ENCODE measurements around the gene CREB3L2. TPM values are rescaled to one million over a fixed set of nuclear protein-coding genes. Genes with fewer than 3 reads are reported as not detected.

The CREB3L2 gene
- total and polyA plus RNA-seq, 2 of the 8 experiments (the other 6 are each of a cell fraction or from before 2014, with no cell fraction given): 14.4 to 48.3 TPM

GRCh38 chr7:137962875-137963507, 38.9 kb downstream of the CREB3L2 start:
- ChIA-PET POLR2A (ENCODE audit: partially characterized antibody) (interaction anchor here (1.3 kb wide), 1 partner anchor 30 kb away, joined by 3 read pairs; no protein-coding TSS in a partner anchor), CTCF (ENCODE audit: partially characterized antibody) (interaction anchor here (0.8 to 2.2 kb wide), 3 partner anchors 12 to 34 kb away, joined by 3 to 7 read pairs (median 3); no protein-coding TSS in a partner anchor)
- 91% methylated on average over 7 of the region's 7 CpGs; no CpG with 5 or more reads in 1 of the 2 experiments for WGBS, 2 experiments (ENCODE audit: extremely low coverage in 1 of 2, insufficient coverage in 1 of 2, insufficient read length in 1 of 2, insufficient replicate concordance in 2 of 2, low coverage in 1 of 2, low lambda C conversion rate in 2 of 2, missing lambda C conversion rate in 1 of 2)
- no peak for DNase-seq (ENCODE audit: low read depth in 1 of 2, low spot score in 2 of 2)
- Histone ChIP-seq H3K79me2 (ENCODE audit: control insufficient read depth in 1 of 2, insufficient read depth in 2 of 2, low read length in 2 of 2) (peaks cover 0 to 60% of the 10 kb centered on the region in 2 experiments; a peak in 2 of 4 replicates), H3K56ac (replicated peaks; ENCODE audit: insufficient read length, low read depth, low read length) (no peak overlapping the region), H2BK120ac (replicated peaks; ENCODE audit: low read depth, low read length) (no peak overlapping the region), H4K91ac (replicated peaks; ENCODE audit: insufficient read length, low read length) (no peak overlapping the region), H2BK5ac (ENCODE audit: low read depth, low read length) (no peak overlapping the region), H4K8ac (ENCODE audit: extremely low read depth, insufficient read depth, low read length) (no peak overlapping the region), H3K27ac (ENCODE audit: low read depth, low read length) (no peak overlapping the region), H3K27me3 (replicated peaks in 1 of 4; ENCODE audit: control insufficient read depth in 3 of 4, extremely low read depth in 1 of 4, insufficient read depth in 3 of 4, low read length in 3 of 4) (no peaks in the 10 kb centered on the region), H3K23me2 (ENCODE audit: low read depth, low read length) (no peaks in the 10 kb centered on the region), H2BK15ac (ENCODE audit: low read length) (no peak overlapping the region), H3K14ac (ENCODE audit: insufficient read length) (no peak overlapping the region), H3K9me3 (ENCODE audit: insufficient read depth in 2 of 2, low read depth in 1 of 2, low read length in 1 of 2) (no peaks in the 10 kb centered on the region), H2BK20ac (ENCODE audit: low read length) (no peak overlapping the region), H2BK12ac (ENCODE audit: low read depth, low read length) (no peak overlapping the region), H3K4me2 (ENCODE audit: insufficient read depth in 1 of 2, low read depth in 2 of 2, low read length in 2 of 2) (no peak overlapping the region), H3K18ac (ENCODE audit: extremely low read depth, low read length) (no peak overlapping the region), H3K79me1 (ENCODE audit: low read depth, low read length) (peaks cover 10% of the 10 kb centered on the region), H3K9ac (replicated peaks in 1 of 4; ENCODE audit: extremely low read depth in 1 of 4, low read depth in 3 of 4, low read length in 3 of 4) (no peak overlapping the region), H3K36me3 (ENCODE audit: control insufficient read depth in 2 of 4, insufficient read depth in 4 of 4, low read length in 3 of 4) (no peaks in the 10 kb centered on the region), H4K20me1 (replicated peaks in 1 of 2; ENCODE audit: control insufficient read depth in 1 of 2, insufficient read depth in 2 of 2, low read length in 2 of 2) (no peaks in the 10 kb centered on the region), H3K4me1 (replicated peaks in 1 of 4; ENCODE audit: control insufficient read depth in 3 of 4, insufficient read depth in 4 of 4, low read length in 3 of 4) (peaks cover 0 to 5% (median 4%) of the 10 kb centered on the region in 4 experiments; a peak in 3 of 7 replicates), H2AFZ (ENCODE audit: low read length) (no peak overlapping the region), H2AK5ac (ENCODE audit: low read depth, low read length) (no peak overlapping the region), H4K5ac (ENCODE audit: insufficient read length, low read depth, low read length) (no peak overlapping the region), H3K4me3 (ENCODE audit: extremely low read depth in 1 of 4, insufficient read depth in 2 of 4, low read depth in 3 of 4, low read length in 4 of 4) (no peak overlapping the region), H3K23ac (ENCODE audit: insufficient read length) (no peak overlapping the region), H3K4ac (replicated peaks; ENCODE audit: insufficient read length, low read depth, low read length) (no peak overlapping the region)
- TF ChIP-seq POLR2AphosphoS5 (IDR thresholded peaks at IDR 0.05; ENCODE audit: low read depth, low read length) (no peak), BACH1 (IDR thresholded peaks at IDR 0.05; ENCODE audit: low read length) (no peak), HDAC6 (IDR thresholded peaks at IDR 0.05; ENCODE audit: low read depth, low read length) (no peak), BRCA1 (IDR thresholded peaks at IDR 0.05; ENCODE audit: low read depth, low read length) (no peak), EZH2 (IDR thresholded peaks at IDR 0.05; ENCODE audit: low read depth, low read length, severe bottlenecking) (no peak), CHD2 (IDR thresholded peaks at IDR 0.05; ENCODE audit: low read length) (no peak), EP300 (IDR thresholded peaks at IDR 0.05; ENCODE audit: borderline replicate concordance in 1 of 2, low read depth in 2 of 2, low read length in 2 of 2) (no peak), SP1 (IDR thresholded peaks at IDR 0.05; ENCODE audit: low read depth, low read length) (no peak), SP2 (IDR thresholded peaks at IDR 0.05; ENCODE audit: low read length) (no peak), YY1 (IDR thresholded peaks at IDR 0.05; ENCODE audit: low read depth, low read length) (no peak)
- FAIRE-seq: no peak
